ENCODE data around the gene CNGA1. TPM values are rescaled to one million over a fixed set of nuclear protein-coding genes. Genes with fewer than 3 reads are reported as not detected.
"Not testable (repeated sequence)": the region's sequence is repeated elsewhere in the genome, so short reads cannot be mapped to it uniquely, and the experiment has no call there.

Gene CNGA1
- total RNA-seq, 1 donor from 2014 or later: under 0.01 TPM

DNA sequence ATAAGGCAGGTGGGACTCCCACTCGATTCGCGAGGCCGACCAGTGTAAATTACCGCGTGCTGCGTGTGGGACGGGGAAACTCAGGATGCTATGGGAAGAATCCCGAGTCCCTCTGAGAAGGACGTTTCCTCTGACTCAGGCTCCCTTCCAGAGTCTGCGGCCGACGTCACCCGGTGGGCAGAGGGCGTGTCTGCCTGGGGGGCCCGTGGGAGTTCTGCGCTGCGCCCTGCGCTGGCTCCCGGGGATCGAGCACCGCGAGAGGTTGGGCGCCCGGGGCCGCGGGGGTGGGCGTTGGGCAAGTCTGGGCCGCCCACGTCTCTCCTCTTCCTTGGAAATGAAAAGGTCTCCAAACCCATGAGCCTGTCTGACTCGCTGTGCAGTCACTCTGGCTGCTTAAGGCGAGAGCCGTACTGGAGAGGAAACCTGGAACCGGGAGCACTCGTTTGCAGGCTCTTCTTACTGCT, 659 bp upstream of the CNGA1 start:
- peak overlapping the region; percentile 67 for H3K27ac ChIP-seq (ENCODE audit: low read depth, low read length)
- no peaks in the 10 kb centered on the region for H3K9me3 ChIP-seq (ENCODE audit: control insufficient read depth in 3 of 3, low read length in 3 of 3)
- H3K9ac ChIP-seq (ENCODE audit: low read depth in 1 of 3, low read length in 3 of 3): peak overlapping the region; percentile 84 to 87 (median 84)
- peaks cover 15 to 19% (median 16%) of the 10 kb centered on the region in 3 donors for H3K4me1 ChIP-seq (ENCODE audit: control insufficient read depth in 3 of 3, insufficient read depth in 3 of 3, low read length in 3 of 3)
- peak overlapping the region; percentile 85 to 89 (median 85) for H3K4me3 ChIP-seq (ENCODE audit: low read length in 3 of 3)
- no peaks in the 10 kb centered on the region for H3K27me3 ChIP-seq (ENCODE audit: control insufficient read depth in 3 of 3, insufficient read depth in 3 of 3, low read length in 3 of 3)
- no peaks in the 10 kb centered on the region for H3K36me3 ChIP-seq (ENCODE audit: control insufficient read depth in 3 of 3, insufficient read depth in 3 of 3, low read length in 3 of 3)

DNA sequence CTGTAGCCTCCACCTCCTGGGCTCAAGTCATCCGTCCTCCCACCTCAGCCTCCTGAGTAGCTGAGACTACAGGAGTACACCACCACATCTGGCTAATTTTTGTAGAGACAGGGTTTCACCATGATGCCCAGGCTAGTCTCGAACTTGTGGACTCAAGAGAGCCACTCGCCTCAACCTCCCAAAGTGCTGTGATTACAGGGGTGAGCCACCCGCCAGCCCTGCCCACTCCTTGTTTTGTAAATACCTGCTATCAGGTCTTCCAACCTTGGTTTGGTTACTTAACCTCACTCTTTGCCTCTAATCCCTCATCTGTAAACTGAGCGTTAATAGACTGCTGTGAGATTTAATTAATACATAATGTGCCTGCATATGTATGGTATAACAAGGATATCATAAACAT, 803 bp downstream of the CNGA1 start:
- Histone ChIP-seq H3K4me3 (ENCODE audit: low read length in 3 of 3) (peak overlapping the region; percentile 81 to 89 (median 85)), H3K4me1 (ENCODE audit: control insufficient read depth in 3 of 3, insufficient read depth in 3 of 3, low read length in 3 of 3) (peaks cover 15 to 19% (median 16%) of the 10 kb centered on the region in 3 donors), H3K9me3 (ENCODE audit: control insufficient read depth in 3 of 3, low read length in 3 of 3) (no peaks in the 10 kb centered on the region), H3K36me3 (ENCODE audit: control insufficient read depth in 3 of 3, insufficient read depth in 3 of 3, low read length in 3 of 3) (peaks cover 0 to under 1% (median 0%) of the 10 kb centered on the region in 3 donors), H3K27me3 (ENCODE audit: control insufficient read depth in 3 of 3, insufficient read depth in 3 of 3, low read length in 3 of 3) (no peaks in the 10 kb centered on the region), H3K27ac (ENCODE audit: low read depth, low read length) (peak overlapping the region; percentile 67), H3K9ac (ENCODE audit: low read depth in 1 of 3, low read length in 3 of 3) (peak overlapping the region; percentile 81 to 84 (median 84))

DNA sequence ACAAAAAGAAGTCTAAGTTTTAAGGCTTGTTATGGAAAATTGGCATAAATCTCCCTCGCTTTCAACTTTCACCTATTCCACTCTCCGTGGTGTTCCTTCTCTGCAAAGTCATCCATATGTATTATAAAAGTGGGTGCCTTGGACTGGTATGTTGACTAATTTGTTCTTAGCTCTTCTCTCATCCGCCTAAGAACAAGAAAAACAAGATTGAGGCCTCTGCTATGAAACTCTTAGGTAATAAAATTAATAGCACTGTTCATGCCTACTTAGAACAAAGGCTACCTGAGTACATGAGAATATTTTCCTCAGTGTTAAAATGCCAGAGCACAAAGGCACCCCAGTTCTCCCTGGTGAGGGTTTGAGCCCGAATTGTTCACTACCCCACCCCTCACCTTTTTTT, 1.3 kb downstream of the CNGA1 start:
- Histone ChIP-seq H3K9ac (ENCODE audit: low read depth in 1 of 3, low read length in 3 of 3) (peak overlapping the region in 1 of 3 donors; percentile 84), H3K4me1 (ENCODE audit: control insufficient read depth in 3 of 3, insufficient read depth in 3 of 3, low read length in 3 of 3) (peaks cover 15 to 19% (median 16%) of the 10 kb centered on the region in 3 donors), H3K27me3 (ENCODE audit: control insufficient read depth in 3 of 3, insufficient read depth in 3 of 3, low read length in 3 of 3) (no peaks in the 10 kb centered on the region)

DNA sequence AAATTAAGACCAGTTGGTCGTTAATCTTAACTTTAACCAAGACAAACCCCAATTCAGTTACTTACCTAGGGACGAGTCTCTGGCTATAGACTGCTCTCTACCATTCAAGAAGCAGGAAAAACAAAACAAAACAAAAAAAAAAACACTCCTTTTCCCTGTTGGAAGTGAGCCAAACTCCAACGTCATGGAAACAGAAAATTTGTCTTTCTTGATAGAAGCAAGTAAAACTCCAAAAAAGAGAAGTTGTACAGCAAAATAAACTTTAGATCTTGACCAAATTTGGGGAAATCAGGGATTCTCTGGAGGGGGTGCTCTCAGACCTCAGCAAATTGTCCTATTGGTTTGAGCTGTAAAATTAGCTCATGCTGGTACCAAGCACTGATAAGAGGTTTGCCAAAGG, 3.7 kb downstream of the CNGA1 start:
- H3K9ac ChIP-seq (ENCODE audit: low read depth in 1 of 3, low read length in 3 of 3): no peak overlapping the region
- H3K4me3 ChIP-seq (ENCODE audit: low read length in 3 of 3): no peak overlapping the region
- no peaks in the 10 kb centered on the region for H3K27me3 ChIP-seq (ENCODE audit: control insufficient read depth in 3 of 3, insufficient read depth in 3 of 3, low read length in 3 of 3)
- no peaks in the 10 kb centered on the region for H3K9me3 ChIP-seq (ENCODE audit: control insufficient read depth in 3 of 3, low read length in 3 of 3)
- H3K36me3 ChIP-seq (ENCODE audit: control insufficient read depth in 3 of 3, insufficient read depth in 3 of 3, low read length in 3 of 3): peaks cover 0 to 3% (median 0%) of the 10 kb centered on the region in 3 donors
- peaks cover 15 to 19% (median 16%) of the 10 kb centered on the region in 3 donors for H3K4me1 ChIP-seq (ENCODE audit: control insufficient read depth in 3 of 3, insufficient read depth in 3 of 3, low read length in 3 of 3)
- no peak overlapping the region for H3K27ac ChIP-seq (ENCODE audit: low read depth, low read length)

More for the DNA sequence above, 1.3 kb downstream of the CNGA1 start:
- H3K36me3 ChIP-seq (ENCODE audit: control insufficient read depth in 3 of 3, insufficient read depth in 3 of 3, low read length in 3 of 3): peaks cover 0 to 3% (median 0%) of the 10 kb centered on the region in 3 donors
- H3K27ac ChIP-seq (ENCODE audit: low read depth, low read length): no peak overlapping the region
- H3K9me3 ChIP-seq (ENCODE audit: control insufficient read depth in 3 of 3, low read length in 3 of 3): no peaks in the 10 kb centered on the region
- H3K4me3 ChIP-seq (ENCODE audit: low read length in 3 of 3): peak overlapping the region in 1 of 3 donors; percentile 89

DNA sequence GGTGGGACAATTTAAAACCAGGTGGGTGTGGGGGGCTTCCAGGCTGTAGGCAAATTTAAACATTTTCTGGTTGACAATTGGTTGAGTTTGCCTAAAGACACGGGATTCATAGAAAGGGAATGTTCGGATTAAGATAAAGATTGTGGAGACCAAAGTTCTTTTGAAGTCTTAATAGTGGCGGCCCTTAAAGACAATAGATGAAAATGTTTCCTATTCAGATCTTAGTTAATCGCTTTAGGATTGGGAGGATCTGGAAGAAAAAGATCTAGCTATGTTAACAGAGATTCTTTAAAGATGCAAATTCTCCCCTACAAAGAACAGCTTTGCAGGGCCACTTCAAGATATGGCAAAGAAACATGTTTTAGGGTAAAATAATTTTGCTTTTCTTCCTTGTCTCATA, 4.8 kb downstream of the CNGA1 start:
- no peak overlapping the region for H3K27ac ChIP-seq (ENCODE audit: low read depth, low read length)
- H3K9me3 ChIP-seq (ENCODE audit: control insufficient read depth in 3 of 3, low read length in 3 of 3): no peaks in the 10 kb centered on the region
- H3K4me1 ChIP-seq (ENCODE audit: control insufficient read depth in 3 of 3, insufficient read depth in 3 of 3, low read length in 3 of 3): peaks cover 7 to 10% (median 10%) of the 10 kb centered on the region in 3 donors
- peaks cover 0 to 3% (median 0%) of the 10 kb centered on the region in 3 donors for H3K36me3 ChIP-seq (ENCODE audit: control insufficient read depth in 3 of 3, insufficient read depth in 3 of 3, low read length in 3 of 3)
- no peak overlapping the region for H3K9ac ChIP-seq (ENCODE audit: low read depth in 1 of 3, low read length in 3 of 3)
- H3K27me3 ChIP-seq (ENCODE audit: control insufficient read depth in 3 of 3, insufficient read depth in 3 of 3, low read length in 3 of 3): no peaks in the 10 kb centered on the region
- H3K4me3 ChIP-seq (ENCODE audit: low read length in 3 of 3): no peak overlapping the region

GRCh38 chr4:48010906-48011305, 5.6 kb downstream of the CNGA1 start:
- not testable (repeated sequence) for H3K9me3 ChIP-seq (ENCODE audit: control insufficient read depth in 3 of 3, low read length in 3 of 3); H3K9ac ChIP-seq (ENCODE audit: low read depth in 1 of 3, low read length in 3 of 3); H3K27me3 ChIP-seq (ENCODE audit: control insufficient read depth in 3 of 3, insufficient read depth in 3 of 3, low read length in 3 of 3); H3K27ac ChIP-seq (ENCODE audit: low read depth, low read length); H3K4me3 ChIP-seq (ENCODE audit: low read length in 3 of 3); H3K4me1 ChIP-seq (ENCODE audit: control insufficient read depth in 3 of 3, insufficient read depth in 3 of 3, low read length in 3 of 3); H3K36me3 ChIP-seq (ENCODE audit: control insufficient read depth in 3 of 3, insufficient read depth in 3 of 3, low read length in 3 of 3)

DNA sequence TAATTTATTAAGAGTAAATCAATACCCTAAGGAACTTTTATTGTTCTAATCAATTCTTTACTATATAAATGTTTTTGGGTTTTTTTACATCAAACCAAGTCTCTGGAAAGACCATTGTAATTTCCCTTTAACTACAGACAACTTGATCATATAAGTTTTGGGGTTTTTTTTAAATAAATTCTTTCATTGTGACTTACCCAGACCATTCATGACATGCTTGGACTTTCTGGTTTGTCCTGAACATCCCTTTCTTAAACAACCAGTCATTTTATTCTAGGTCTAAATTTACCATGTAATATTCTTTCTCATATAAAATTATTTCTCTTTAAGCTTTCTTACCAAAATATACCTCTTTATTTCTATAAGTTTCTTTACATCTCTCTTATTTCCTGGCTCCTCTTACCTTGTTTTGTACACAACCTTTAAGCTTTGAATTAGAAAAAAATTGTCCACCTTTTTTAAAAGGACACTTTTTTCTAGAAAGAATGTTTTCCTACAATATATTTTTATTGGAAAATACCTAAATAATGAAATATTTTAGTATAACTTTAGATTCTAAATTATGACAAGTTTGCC, 8.4 kb downstream of the CNGA1 start:
- no peaks in the 10 kb centered on the region for H3K4me1 ChIP-seq (ENCODE audit: control insufficient read depth in 3 of 3, insufficient read depth in 3 of 3, low read length in 3 of 3)
- no peak overlapping the region for H3K27ac ChIP-seq (ENCODE audit: low read depth, low read length)
- no peak overlapping the region for H3K4me3 ChIP-seq (ENCODE audit: low read length in 3 of 3)
- no peak overlapping the region for H3K9ac ChIP-seq (ENCODE audit: low read depth in 1 of 3, low read length in 3 of 3)
- no peaks in the 10 kb centered on the region for H3K9me3 ChIP-seq (ENCODE audit: control insufficient read depth in 3 of 3, low read length in 3 of 3)
- no peaks in the 10 kb centered on the region for H3K27me3 ChIP-seq (ENCODE audit: control insufficient read depth in 3 of 3, insufficient read depth in 3 of 3, low read length in 3 of 3)
- peaks cover 0 to 3% (median 0%) of the 10 kb centered on the region in 3 donors for H3K36me3 ChIP-seq (ENCODE audit: control insufficient read depth in 3 of 3, insufficient read depth in 3 of 3, low read length in 3 of 3)

DNA sequence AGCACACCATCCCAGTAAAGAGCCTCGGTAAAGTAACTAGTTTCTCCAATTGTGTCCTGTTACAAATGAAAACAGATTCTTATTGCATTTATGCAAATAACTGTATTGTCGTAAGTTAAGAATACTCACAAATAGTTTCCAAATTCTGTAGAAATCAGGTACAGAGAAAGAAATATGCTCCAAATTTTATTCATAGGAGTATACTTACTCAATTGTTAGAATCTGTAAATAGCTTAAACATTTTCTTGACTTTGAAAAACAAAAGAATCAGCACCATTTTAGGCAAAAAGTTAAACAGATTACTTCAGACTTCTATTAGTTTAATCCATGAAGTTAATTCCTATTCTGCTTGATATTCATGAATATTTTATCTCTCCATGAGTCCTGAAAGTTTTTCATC, 10.7 kb downstream of the CNGA1 start:
- no peak overlapping the region for H3K4me3 ChIP-seq (ENCODE audit: low read length in 3 of 3)
- no peak overlapping the region for H3K9ac ChIP-seq (ENCODE audit: low read depth in 1 of 3, low read length in 3 of 3)
- H3K27me3 ChIP-seq (ENCODE audit: control insufficient read depth in 3 of 3, insufficient read depth in 3 of 3, low read length in 3 of 3): no peaks in the 10 kb centered on the region
- no peaks in the 10 kb centered on the region for H3K9me3 ChIP-seq (ENCODE audit: control insufficient read depth in 3 of 3, low read length in 3 of 3)
- no peak overlapping the region for H3K27ac ChIP-seq (ENCODE audit: low read depth, low read length)
- H3K4me1 ChIP-seq (ENCODE audit: control insufficient read depth in 3 of 3, insufficient read depth in 3 of 3, low read length in 3 of 3): no peaks in the 10 kb centered on the region
- H3K36me3 ChIP-seq (ENCODE audit: control insufficient read depth in 3 of 3, insufficient read depth in 3 of 3, low read length in 3 of 3): peaks cover 0 to 3% (median 0%) of the 10 kb centered on the region in 3 donors

GRCh38 chr4:48003568-48003967, 12.9 kb downstream of the CNGA1 start:
- not testable (repeated sequence) for H3K9me3 ChIP-seq (ENCODE audit: control insufficient read depth in 3 of 3, low read length in 3 of 3); H3K4me3 ChIP-seq (ENCODE audit: low read length in 3 of 3)

DNA sequence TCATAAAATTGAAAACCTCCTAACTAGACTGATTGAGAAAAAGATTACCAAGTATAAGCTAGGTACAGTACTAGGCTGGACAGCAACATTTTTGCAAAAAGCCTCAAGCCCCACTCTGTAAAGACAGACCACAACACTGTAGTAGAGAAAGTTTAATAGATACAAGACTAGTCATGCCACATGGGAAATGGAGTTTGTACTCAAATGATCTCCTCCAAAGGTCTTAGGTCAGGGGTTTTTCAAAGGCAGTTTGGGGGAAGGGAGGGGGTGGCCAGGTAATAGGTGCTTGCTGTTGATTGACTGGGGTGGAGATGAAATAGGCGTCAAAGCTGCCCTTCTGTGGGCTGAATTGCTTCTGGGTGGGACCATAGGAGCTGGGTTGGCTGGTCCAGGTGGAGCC, 14.2 kb downstream of the CNGA1 start:
- H3K27ac ChIP-seq (ENCODE audit: low read depth, low read length): no peak overlapping the region
- H3K4me1 ChIP-seq (ENCODE audit: control insufficient read depth in 3 of 3, insufficient read depth in 3 of 3, low read length in 3 of 3): no peaks in the 10 kb centered on the region
- H3K9me3 ChIP-seq (ENCODE audit: control insufficient read depth in 3 of 3, low read length in 3 of 3): no peaks in the 10 kb centered on the region
- no peak overlapping the region for H3K4me3 ChIP-seq (ENCODE audit: low read length in 3 of 3)
- no peak overlapping the region for H3K9ac ChIP-seq (ENCODE audit: low read depth in 1 of 3, low read length in 3 of 3)
- peaks cover 0 to 3% (median 0%) of the 10 kb centered on the region in 3 donors for H3K36me3 ChIP-seq (ENCODE audit: control insufficient read depth in 3 of 3, insufficient read depth in 3 of 3, low read length in 3 of 3)
- no peaks in the 10 kb centered on the region for H3K27me3 ChIP-seq (ENCODE audit: control insufficient read depth in 3 of 3, insufficient read depth in 3 of 3, low read length in 3 of 3)

More at GRCh38 chr4:48003568-48003967, 12.9 kb downstream of the CNGA1 start:
- H3K4me1 ChIP-seq (ENCODE audit: control insufficient read depth in 3 of 3, insufficient read depth in 3 of 3, low read length in 3 of 3); H3K27me3 ChIP-seq (ENCODE audit: control insufficient read depth in 3 of 3, insufficient read depth in 3 of 3, low read length in 3 of 3); H3K36me3 ChIP-seq (ENCODE audit: control insufficient read depth in 3 of 3, insufficient read depth in 3 of 3, low read length in 3 of 3); H3K27ac ChIP-seq (ENCODE audit: low read depth, low read length); H3K9ac ChIP-seq (ENCODE audit: low read depth in 1 of 3, low read length in 3 of 3): not testable (repeated sequence)
